GM10248 (cell line): Measurements from ENCODE around the gene SLC25A51.
A peak's percentile ranks its signal among the peaks of the same experiment; 100 is the strongest.

Experiments used
- CTCF ChIA-PET: fragments of 300-600 bp; sonication (Branson Sonifier 250); formaldehyde crosslinking; extraction: SDS; loops from one replicate; lab custom pipeline; 2021; ENCODE audit warnings: antibody characterized with exemption; lab: Yijun Ruan, JAX
- POLR2A ChIA-PET: fragments of 350-650 bp; sonication (Branson Sonifier 250); formaldehyde crosslinking; extraction: SDS; loops from one replicate; lab custom pipeline; 2020; ENCODE audit warnings: antibody characterized with exemption; lab: Yijun Ruan, JAX
- DNase-seq: peaks from one replicate; pipeline ENCODE4 v3.0.0; 2012; ENCODE audit errors: extremely low spot score
- TF ChIP-seq, protein P1 (sequence below): IDR thresholded peaks from 2 replicates; pipeline ENCODE4 v1.5.1; 2012; ENCODE audit warnings: mild to moderate bottlenecking, low read depth; ENCODE audit errors: extremely low read depth, missing control alignments, control extremely low read depth

Gene SLC25A51, protein sequence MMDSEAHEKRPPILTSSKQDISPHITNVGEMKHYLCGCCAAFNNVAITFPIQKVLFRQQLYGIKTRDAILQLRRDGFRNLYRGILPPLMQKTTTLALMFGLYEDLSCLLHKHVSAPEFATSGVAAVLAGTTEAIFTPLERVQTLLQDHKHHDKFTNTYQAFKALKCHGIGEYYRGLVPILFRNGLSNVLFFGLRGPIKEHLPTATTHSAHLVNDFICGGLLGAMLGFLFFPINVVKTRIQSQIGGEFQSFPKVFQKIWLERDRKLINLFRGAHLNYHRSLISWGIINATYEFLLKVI

DNA sequence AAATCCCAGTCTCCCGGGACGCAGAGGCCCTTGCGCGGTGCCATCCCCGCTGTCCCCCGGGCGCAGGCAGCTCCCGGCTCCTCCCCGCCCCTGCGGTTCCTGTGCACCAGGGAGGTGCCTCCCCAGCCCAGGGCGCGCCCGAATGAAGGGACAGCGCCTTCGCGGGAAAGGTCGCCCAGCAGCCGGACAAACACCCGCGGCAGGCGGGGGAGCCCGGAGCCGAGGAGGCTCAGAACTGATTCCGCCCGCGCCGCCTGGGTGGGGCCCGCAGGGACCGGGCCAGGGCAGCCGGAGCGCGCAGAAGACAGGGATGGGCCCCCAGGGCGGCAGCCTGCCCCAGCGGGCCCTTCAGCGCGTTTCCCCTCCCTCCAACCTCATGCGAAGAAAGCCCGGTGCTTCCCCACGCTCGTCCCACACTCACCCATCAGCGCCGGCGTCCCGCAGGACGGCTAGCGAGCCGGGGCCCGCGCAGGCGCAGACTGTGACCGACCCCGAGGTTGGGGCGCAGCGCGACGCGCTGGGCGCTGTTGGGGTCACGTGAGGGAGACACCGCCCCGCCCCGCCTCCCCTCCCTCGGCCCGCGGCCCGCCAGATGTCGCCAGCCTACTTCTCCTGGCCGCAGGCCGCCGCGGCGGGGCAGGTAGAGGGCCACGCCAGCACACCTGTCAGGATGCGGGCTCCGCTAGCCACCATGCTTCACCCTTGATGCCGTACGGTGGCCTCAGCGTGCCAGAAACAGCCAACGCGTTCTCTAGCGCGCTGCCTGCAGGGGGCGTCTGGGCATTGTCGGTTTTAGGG is at the start of gene SLC25A51:
TSS of gene SLC25A51 (minus strand) at position 481 of the 798 bp plus-strand sequence. CDS start 15,577 bp downstream, outside the sequence.
- CTCF ChIA-PET, result interaction anchor here (0.7 to 6.1 kb wide), 18 partner anchors 8 to 528 kb away, joined by 3 to 46 read pairs (median 3); partner anchors contain the start of genes ALDH1B1 and DCAF10
- peak; percentile 98 for DNase-seq
- POLR2A ChIA-PET, result no interaction called here
- TF ChIP-seq, protein P1, sequence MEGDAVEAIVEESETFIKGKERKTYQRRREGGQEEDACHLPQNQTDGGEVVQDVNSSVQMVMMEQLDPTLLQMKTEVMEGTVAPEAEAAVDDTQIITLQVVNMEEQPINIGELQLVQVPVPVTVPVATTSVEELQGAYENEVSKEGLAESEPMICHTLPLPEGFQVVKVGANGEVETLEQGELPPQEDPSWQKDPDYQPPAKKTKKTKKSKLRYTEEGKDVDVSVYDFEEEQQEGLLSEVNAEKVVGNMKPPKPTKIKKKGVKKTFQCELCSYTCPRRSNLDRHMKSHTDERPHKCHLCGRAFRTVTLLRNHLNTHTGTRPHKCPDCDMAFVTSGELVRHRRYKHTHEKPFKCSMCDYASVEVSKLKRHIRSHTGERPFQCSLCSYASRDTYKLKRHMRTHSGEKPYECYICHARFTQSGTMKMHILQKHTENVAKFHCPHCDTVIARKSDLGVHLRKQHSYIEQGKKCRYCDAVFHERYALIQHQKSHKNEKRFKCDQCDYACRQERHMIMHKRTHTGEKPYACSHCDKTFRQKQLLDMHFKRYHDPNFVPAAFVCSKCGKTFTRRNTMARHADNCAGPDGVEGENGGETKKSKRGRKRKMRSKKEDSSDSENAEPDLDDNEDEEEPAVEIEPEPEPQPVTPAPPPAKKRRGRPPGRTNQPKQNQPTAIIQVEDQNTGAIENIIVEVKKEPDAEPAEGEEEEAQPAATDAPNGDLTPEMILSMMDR, result peak; percentile 98

DNA sequence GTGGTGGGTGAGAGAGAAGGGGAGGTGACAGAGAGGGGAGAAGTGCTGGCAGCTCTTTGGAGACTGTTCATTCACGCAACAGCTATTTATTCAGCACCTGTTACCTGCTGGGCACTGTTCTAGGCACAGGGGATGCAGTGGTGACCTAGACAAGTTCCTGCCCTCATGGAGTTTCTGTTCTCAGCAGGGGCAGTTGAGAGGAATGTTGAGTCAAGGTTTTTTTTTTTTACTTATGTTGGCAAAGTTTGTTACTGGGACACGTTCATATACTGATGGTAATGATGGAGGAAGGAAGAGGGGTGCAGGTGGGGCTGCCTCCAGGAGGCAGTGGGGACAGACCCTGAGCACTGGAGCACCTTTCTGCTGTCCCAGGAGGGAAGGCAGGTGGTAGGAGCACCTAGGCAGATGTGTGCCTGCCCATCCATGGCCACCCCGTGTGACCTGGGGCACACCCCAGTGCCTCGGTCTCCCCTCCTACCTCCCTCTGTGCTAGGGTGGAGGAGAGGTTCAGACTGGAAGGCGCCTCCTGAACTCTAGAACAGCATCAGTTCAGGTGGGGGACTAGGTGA is 49.4 kb upstream of the SLC25A51 start:
- no peak for DNase-seq
- TF ChIP-seq, protein P1, result no peak

GRCh38 chr9:37952731-37953130 is 48.8 kb upstream of the SLC25A51 start:
- no peak for DNase-seq
- CTCF ChIA-PET, result interaction anchor here (0.6 kb wide), 1 partner anchor 154 kb away, joined by 3 read pairs; no protein-coding TSS in a partner anchor
- TF ChIP-seq, protein P1, result no peak
- POLR2A ChIA-PET, result no interaction called here

More for the DNA sequence above, 49.4 kb upstream of the SLC25A51 start:
- POLR2A ChIA-PET, result no interaction called here
- CTCF ChIA-PET, result interaction anchor here (0.6 kb wide), 1 partner anchor 153 kb away, joined by 3 read pairs; no protein-coding TSS in a partner anchor

GRCh38 chr9:37951671-37952449 is 47.9 kb upstream of the SLC25A51 start:
- TF ChIP-seq, protein P1, result no peak
- POLR2A ChIA-PET, result no interaction called here
- CTCF ChIA-PET, result interaction anchor here (1.2 to 1.5 kb wide), 2 partner anchors 29 to 38 kb away, joined by 4 to 5 read pairs; no protein-coding TSS in a partner anchor
- no peak for DNase-seq

- CTCF ChIA-PET, result interaction anchor here (1.0 to 1.5 kb wide), 2 partner anchors 9 to 37 kb away, joined by 4 to 5 read pairs; no protein-coding TSS in a partner anchor
- TF ChIP-seq, protein P1, result no peak
- no peak for DNase-seq
- POLR2A ChIA-PET, result no interaction called here
Measured at GRCh38 chr9:37950561-37950960, 46.6 kb upstream of the SLC25A51 start.
